Skin epidermis (tissue), 12 donors: ENCODE data around the gene KRTAP4-8.
"Not testable (repeated sequence)": the region's sequence is repeated elsewhere in the genome, so short reads cannot be mapped to it uniquely, and the experiment has no call there.

ENCODE experiments used
- H3K27ac ChIP-seq, 21 experiments: fragments of 200-600 bp; sonication (generic) in 11 of 21; one replicate each; pipeline ENCODE4 v1.5.0; 2020; ENCODE audit warnings: mild to moderate bottlenecking in 3 of 21, inconsistent platforms in 2 of 21, moderate library complexity in 2 of 21
- H3K4me3 ChIP-seq, 7 experiments: fragments of 200-600 bp; sonication (generic) in 2 of 7; one replicate each; pipeline ENCODE4 v1.5.0; 2020; ENCODE audit warnings: inconsistent platforms in 2 of 7, mild to moderate bottlenecking in 2 of 7, moderate library complexity in 1 of 7

The KRTAP4-8 gene

DNA sequence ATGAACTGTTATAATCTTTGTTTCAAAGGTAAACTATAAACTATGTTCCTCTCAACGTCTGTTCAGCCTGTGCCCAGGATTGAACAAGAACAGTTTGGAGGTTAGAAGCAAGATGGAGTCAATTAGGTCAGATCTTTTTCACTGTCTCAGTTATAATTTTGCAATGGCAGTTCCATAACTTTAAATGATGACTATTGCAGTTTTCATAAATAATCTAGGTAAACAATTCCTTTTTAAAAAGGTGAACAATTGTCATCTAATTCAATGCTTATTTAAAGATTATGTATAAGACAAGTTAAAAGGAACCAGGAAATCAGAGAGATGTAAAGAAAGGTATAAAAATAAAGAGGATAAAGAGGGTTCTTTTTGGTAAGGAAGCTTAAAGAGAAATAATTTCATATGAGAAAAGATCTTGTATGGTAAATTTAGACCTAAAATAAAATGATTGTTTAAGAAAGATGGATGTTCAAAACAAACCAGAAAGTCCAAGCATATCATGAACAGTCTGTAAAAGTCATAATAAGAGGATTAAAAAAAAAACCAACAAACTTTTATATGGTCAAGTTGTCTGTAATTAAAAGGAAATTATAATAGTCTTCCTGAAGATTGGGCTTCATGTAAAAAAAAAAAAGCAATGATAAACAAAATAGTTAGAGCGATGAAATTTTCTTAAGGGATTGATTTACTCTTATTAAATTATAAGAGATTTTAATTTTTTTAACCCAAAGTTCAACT lies 13.4 kb upstream of the KRTAP4-8 start:
- H3K4me3 ChIP-seq: no peak overlapping the region
- no peak overlapping the region for H3K27ac ChIP-seq

DNA sequence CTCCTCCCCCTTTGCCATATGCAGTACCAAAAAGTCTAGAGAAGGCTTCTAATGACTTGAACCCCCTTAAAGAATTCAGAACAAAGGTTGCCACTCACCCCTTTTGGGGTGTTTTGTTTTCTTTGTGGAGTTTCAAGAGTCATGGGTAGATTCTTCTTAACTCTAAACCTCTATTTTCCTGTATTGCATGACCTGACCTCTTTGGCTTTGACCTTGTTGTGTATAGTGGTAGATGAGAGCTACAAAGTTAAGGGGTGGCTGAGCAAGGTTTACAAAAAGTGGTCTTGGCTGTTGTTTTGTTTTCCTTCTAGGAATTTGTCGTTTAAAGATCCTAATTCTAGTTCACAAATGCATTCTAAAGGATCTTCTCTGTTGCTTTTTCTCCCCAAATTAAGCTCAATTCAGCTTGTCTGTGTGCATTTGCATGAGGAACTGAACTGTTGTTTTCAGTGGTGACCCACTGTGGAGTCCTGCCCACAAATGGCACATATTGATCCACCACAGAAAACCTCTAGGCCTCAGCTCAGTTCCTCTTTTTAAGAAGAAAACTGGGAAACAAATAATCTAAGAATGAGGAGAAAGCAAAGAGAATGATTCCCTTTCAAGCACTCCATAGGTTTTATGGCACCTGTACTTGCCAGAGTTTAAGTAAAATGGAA lies 10.9 kb upstream of the KRTAP4-8 start:
- H3K27ac ChIP-seq, H3K4me3 ChIP-seq: not testable (repeated sequence)

DNA sequence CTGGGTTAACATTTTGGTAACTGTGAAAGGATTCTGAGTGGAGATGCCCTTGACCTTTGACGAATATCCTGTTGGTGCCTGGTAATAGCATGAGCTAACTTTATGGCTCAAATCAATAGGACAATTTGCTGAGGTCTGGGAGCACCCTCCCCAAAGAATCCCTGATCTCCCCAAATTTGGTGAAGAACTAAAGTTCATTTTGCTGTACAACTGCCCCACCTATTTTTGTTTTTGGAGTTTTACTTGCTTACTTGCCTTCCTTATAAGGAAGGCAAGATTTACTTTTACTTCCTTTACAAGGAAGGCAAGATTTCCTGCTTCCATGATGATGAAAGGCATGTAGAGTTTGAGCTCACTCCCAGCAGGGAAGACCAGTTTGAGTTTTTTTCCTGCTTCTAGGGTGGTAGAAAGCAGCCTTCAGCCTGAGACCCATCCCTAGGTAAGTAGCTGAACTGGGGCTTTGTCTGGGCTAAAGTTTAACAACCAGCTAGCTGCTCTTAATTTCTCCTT lies 10.1 kb upstream of the KRTAP4-8 start:
- Histone ChIP-seq H3K4me3 (no peak overlapping the region), H3K27ac (no peak overlapping the region)

GRCh38 chr17:41105347-41105746 lies 7.4 kb upstream of the KRTAP4-8 start, which contains the start of gene KRTAP4-9:
Gene KRTAP4-9, plus strand, starts transcription at chr17:41105389. Its CDS starts 0 bp downstream, at chr17:41105389.
- H3K4me3 ChIP-seq, H3K27ac ChIP-seq: not testable (repeated sequence)

DNA sequence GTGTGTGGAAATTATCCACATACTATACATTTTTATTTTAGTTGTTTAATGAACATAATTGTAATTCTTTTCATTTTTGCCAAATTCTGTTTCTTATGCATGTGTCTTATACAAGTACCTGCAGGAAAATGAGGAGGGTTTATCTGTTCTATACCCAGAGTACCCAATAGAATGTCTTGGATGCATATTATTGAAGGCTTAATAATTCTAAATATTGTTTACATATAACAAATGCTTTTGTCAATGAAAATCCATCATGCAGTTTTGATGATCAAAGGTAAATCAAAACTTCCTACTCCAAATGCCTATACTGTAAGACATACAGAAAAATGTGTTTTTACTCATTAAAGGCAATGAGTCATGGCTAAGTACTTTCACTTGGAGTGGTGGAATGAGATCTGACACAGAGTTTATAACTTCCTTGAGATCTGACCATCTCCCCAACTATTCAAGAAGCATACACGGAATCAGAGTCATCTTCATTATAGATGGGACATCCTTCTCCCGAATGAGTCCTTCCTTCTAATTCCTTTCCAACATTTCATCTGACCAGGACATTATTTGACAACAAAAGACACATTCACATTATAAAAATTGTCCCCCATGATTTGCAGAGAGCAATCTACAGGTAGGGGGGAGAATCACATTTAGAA lies 6.6 kb upstream of the KRTAP4-8 start:
- not testable (repeated sequence) for H3K4me3 ChIP-seq, H3K27ac ChIP-seq

GRCh38 chr17:41103896-41104295 lies 6.0 kb upstream of the KRTAP4-8 start:
- H3K4me3 ChIP-seq: no peak overlapping the region
- no peak overlapping the region for H3K27ac ChIP-seq

DNA sequence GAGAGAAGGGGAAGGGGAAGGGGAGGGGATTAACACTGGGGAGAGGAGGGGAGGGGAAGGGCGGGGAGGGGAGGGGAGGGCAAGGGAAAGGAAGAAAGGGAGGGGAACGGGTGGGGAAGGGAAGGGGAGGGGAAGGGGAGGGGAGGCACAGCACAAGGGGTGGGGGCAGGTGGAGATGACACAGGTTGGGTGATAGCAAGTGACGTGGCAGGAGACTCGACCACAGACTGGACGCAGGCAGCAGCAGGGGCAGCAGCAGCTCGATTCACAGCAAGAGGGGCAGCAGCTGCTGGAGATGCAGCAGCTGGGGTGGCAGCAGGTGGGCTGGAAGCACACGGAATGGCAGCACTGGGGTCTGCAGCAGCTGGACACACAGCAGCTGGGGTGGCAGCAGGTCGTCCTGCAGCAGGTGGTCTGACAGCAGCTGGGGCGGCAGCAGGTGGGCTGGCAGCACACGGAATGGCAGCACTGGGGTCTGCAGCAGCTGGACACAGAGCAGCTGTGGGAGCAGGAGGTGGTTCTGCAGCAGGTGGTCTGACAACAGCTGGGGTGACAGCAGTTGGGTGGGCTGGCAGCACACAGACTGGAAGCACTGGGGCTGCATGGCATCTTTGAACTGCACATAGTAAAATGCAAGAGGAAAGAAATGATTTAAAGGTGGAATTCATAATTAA lies 3.8 kb upstream of the KRTAP4-8 start, which contains the start of gene KRTAP4-16:
KRTAP4-16 (minus strand) TSS at position 624 of the 674 bp plus-strand sequence; CDS start at position 624, 0 bp downstream.
- H3K27ac ChIP-seq: no peak within 1 kb of the TSS
- H3K4me3 ChIP-seq: no peak within 1 kb of the TSS

DNA sequence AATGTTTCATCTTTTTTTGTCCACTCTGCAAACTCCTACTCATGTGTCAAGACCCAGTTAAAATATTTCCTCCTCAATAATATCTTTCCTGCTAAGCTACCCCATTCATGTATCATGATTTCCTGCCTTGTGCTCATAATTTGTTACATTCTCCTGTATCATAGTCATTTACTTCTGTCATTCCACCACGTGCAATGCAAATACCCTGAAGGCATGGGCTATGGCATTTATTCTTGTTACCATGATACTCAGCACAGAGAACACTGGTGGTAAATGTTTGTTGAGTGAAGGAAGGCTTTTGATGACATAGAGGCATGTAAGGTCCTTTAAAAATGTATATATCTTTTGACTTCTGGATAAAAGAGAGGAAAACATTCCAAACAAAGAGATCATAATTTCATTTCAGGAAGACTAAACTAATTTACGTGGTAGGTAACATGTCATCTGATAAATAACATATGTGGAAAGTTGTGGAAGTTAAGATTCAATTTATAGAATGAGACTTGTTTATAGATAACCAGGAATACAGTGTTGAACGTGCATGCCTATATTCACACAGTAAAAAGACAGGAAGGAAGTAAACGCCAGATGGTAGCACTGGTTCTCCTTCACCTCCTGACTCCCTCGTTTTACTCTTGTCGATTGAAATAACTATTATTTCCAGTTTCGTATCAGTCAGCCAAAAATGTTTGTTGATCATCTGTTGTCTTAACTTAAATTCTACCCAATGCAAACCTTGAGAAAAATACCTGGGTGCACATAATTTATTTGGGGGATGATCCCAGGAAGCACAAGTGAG lies 1.9 kb upstream of the KRTAP4-8 start:
- not testable (repeated sequence) for H3K27ac ChIP-seq, H3K4me3 ChIP-seq

DNA sequence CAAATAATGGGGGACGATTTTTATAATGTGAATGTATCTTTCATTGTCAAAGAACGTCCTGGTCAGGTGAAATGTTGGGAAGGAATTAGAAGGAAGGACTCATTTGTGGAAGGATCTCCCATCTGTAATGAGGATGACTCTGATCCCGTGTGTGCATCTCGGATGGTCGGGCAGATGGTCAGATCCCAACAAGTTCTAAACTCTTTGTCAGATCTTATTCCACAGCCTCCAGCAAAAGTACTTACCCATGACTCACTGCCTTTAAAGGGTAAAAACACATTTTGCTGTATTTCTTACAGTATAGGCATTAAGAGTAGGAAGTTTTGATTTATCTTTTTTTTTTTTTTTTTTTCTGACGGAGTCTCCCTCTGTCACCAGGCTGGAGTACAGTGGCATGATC lies 539 bp upstream of the KRTAP4-8 start:
- Histone ChIP-seq H3K4me3 (no peak overlapping the region), H3K27ac (no peak overlapping the region)

DNA sequence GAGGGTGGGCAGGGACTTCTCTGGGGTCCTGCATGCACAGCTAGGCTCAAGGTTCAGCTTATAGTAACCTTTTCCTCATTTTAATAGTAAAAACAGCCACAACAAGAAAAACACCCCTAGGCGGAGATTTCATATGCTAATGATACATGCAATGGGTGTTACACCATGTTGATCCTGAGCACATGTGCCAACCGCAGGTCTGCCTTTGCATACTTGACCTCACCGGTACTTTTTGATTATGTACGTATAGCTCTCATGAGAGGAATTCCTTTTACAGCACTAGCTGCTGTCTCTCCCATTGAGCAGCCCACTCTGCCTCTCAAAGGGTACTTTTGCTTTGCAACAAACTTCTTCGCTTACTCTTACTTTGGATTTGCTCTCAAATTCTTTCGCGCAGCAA lies 1.9 kb downstream of the KRTAP4-8 start:
- H3K4me3 ChIP-seq: no peak overlapping the region
- H3K27ac ChIP-seq: no peak overlapping the region

DNA sequence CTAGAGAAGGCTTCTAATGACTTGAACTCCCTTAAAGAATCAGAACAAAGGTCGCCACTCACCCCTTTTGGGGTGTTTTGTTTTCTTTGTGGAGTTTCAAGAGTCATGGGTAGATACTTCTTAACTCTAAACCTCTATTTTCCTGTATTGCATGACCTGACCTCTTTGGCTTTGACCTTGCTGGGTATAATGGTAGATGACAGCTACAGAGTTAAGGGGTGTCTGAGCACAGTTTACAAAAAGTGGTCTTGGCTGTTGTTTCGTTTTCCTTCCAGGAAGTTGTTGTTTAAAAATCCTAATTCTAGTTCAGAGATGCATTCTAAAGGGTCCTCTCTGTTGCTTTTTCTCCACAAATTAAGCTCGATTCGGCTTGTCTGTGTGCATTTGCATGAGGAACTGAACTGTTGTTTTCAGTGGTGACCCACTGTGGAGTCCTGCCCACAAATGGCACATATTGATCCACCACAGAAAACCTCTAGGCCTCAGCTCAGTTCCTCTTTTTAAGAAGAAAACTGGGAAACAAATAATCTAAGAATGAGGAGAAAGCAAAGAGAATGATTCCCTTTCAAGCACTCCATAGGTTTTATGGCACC lies 9.1 kb downstream of the KRTAP4-8 start:
- H3K27ac ChIP-seq, H3K4me3 ChIP-seq: not testable (repeated sequence)

GRCh38 chr17:41084100-41084856 lies 13.7 kb downstream of the KRTAP4-8 start, which contains the start of gene KRTAP4-7:
Gene KRTAP4-7, plus strand, starts transcription at chr17:41084150. Its CDS starts 57 bp downstream, at chr17:41084207.
- H3K27ac ChIP-seq, H3K4me3 ChIP-seq: not testable (repeated sequence)

DNA sequence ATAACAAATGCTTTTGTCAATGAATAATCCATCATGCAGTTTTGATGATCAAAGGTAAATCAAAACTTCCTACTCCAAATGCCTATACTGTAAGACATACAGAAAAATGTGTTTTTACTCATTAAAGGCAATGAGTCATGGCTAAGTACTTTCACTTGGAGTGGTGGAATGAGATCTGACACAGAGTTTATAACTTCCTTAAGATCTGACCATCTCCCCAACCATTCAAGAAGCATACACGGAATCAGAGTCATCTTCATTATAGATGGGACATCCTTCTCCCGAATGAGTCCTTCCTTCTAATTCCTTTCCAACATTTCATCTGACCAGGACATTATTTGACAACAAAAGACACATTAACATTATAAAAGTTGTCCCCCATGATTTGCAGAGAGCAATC lies 14.5 kb downstream of the KRTAP4-8 start:
- not testable (repeated sequence) for H3K4me3 ChIP-seq, H3K27ac ChIP-seq

DNA sequence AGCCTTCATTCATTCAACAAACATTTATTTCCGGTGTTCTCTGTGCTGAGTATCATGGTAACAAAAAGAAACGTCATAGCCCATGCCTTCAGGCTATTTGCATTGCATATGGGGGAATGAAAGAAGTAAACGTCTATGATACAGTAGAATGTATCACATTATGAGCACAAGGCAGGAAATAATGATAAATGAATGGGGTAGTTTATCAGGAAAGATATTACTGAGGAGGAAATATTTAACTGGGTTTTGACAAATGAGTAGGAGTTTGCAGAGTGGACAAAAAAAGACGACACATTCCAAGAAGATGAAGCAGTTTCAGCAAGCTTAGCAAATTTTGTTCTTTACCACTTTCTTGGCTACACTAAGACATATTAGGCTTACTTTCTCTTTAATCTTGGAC lies 15.3 kb downstream of the KRTAP4-8 start:
- H3K4me3 ChIP-seq: no peak overlapping the region
- H3K27ac ChIP-seq: no peak overlapping the region

GRCh38 chr17:41076788-41077187 lies 21.2 kb downstream of the KRTAP4-8 start:
- no peak overlapping the region for H3K27ac ChIP-seq
- H3K4me3 ChIP-seq: no peak overlapping the region

DNA sequence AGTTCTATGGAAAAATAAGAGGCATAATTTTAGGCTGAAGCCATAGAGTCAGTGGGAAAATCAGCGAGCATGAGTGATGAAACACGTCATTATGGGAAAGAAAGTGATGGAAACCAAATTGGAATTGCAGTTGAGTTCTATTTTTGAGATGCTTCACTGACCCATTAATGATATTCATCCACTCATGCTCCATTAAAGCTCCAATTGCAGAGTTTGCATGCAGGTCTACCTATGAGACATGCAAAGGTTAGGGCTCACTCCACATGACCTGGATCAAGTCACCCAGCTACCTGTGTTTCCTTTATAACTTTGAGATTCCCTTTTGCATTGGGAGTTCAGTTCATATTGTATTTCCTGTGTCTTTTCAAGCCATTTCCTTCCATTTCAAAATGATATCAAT lies 24.3 kb downstream of the KRTAP4-8 start:
- no peak overlapping the region for H3K27ac ChIP-seq
- no peak overlapping the region for H3K4me3 ChIP-seq

DNA sequence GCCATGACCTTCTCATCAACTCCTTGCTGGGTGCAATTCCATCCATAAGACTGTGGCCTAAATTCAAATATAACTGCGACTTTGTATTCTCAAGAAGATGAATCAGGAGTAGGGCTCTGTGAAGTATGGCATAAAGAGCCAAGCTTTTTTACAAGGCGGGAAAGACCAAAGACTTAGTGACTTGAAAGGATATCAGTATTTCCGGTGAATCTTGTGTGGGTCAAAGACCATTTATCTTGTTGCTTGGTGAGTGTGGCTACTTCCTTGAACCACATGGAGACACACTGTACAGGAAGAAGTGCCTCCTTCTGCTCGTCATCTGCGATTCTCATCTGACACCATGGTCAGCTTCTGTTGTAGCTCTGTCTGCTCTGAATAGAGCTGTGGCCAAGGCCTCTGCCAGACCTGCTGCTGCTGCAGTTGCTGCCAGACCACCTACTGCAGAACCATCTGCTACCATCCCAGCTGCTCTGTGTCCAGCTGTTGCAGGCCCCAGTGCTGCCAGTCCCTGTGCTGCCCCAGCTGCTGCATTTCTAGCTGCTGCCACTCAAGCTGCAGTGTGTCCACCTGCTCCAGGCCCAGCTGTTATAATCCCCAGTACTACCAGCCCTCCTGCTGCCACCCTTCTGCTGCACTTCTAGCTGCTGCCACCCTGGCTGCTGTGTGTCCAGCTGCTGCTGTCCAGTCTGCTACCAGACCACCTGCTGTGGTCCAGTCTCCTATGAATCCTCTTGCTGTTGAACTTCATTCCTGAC lies 26.2 kb downstream of the KRTAP4-8 start:
- Histone ChIP-seq H3K4me3 (no peak overlapping the region), H3K27ac (no peak overlapping the region)
